Endothelial cell of umbilical vein (primary cell): ENCODE results near the gene TRAPPC12.

Experiments
- CTCF ChIP-seq, 2 donors: IDR thresholded peaks; 1 replicate in 1 of 2; 2 replicates in 1 of 2; pipeline ENCODE4 v1.5.1; 2011; ENCODE audit warnings: low read length in 2 of 2, mild to moderate bottlenecking in 2 of 2, moderate library complexity in 2 of 2, control low read depth in 1 of 2, inconsistent platforms in 1 of 2, low read depth in 1 of 2; ENCODE audit not compliant: insufficient read depth in 1 of 2; ENCODE audit errors: extremely low read depth in 1 of 2
- EZH2 ChIP-seq: IDR thresholded peaks from 2 replicates; pipeline ENCODE4 v1.6.1; 2012; ENCODE audit warnings: borderline replicate concordance, low read depth, mild to moderate bottlenecking, moderate library complexity, low read length, inconsistent platforms; ENCODE audit not compliant: severe bottlenecking
- FOS ChIP-seq: IDR thresholded peaks from 2 replicates; pipeline ENCODE4 v1.6.1; 2011; ENCODE audit warnings: mild to moderate bottlenecking, low read length, moderate library complexity, borderline replicate concordance; ENCODE audit not compliant: insufficient read depth
- JUN ChIP-seq: IDR thresholded peaks from 2 replicates; pipeline ENCODE4 v1.6.1; 2011; ENCODE audit warnings: borderline replicate concordance, low read depth; ENCODE audit not compliant: insufficient read length, insufficient read depth
- MAX ChIP-seq: IDR thresholded peaks from 2 replicates; pipeline ENCODE4 v1.6.1; 2011; ENCODE audit not compliant: insufficient read depth, insufficient read length
- MYC ChIP-seq: IDR thresholded peaks from one replicate; pipeline ENCODE4 v1.6.1; 2011; ENCODE audit warnings: mild to moderate bottlenecking, low read depth, low read length
- POLR2A ChIP-seq: IDR thresholded peaks from 2 replicates; pipeline ENCODE4 v1.6.1; 2012; ENCODE audit warnings: low read depth, mild to moderate bottlenecking, control low read depth, low read length

- TF ChIP-seq EZH2 (no peak), POLR2A (peak; percentile 93), CTCF (IDR thresholded peaks at IDR 0.05; ENCODE audit: extremely low read depth in 1 of 2, insufficient read depth in 1 of 2, low read depth in 1 of 2, low read length in 2 of 2) (peak; percentile 31 to 53), MYC (no peak), FOS (peak; percentile 35), MAX (no peak), JUN (no peak)
These were observed at the start of gene TRAPPC12 for GRCh38 chr2:3379647-3380534.
